Psoas muscle (tissue), 8 donors: ENCODE measurements around the gene GRID2IP. TPM values are rescaled to one million over a fixed set of nuclear protein-coding genes. Genes with fewer than 3 reads are reported as not detected.

Source experiments
- ATAC-seq, 4 donors: fragments of 200-7000 bp; cut with Tn5 transposase; one replicate each; pipeline ENCODE4 v1.9.1; 2020; ENCODE audit warnings: moderate library complexity in 3 of 4, mild to moderate bottlenecking in 2 of 4
- DNase-seq, 2 donors: peaks; one replicate each; pipeline ENCODE4 v3.0.0-alpha.2; 2020
- H3K27ac ChIP-seq: fragments of 200-600 bp; one replicate; pipeline ENCODE4 v1.8.0; 2022
- H3K27me3 ChIP-seq, 3 donors: fragments of 200-600 bp in 1 of 3; one replicate each; pipeline versions ENCODE4 v1.6.1 to v1.8.0; 2013 to 2022; ENCODE audit warnings: low read length in 2 of 3, mild to moderate bottlenecking in 2 of 3, moderate library complexity in 1 of 3; ENCODE audit not compliant: insufficient read depth in 3 of 3
- H3K36me3 ChIP-seq, 2 donors: fragments of 200-600 bp in 1 of 2; one replicate each; pipeline versions ENCODE4 v1.6.1 to v1.8.0; 2013 to 2022; ENCODE audit warnings: low read depth in 1 of 2, mild to moderate bottlenecking in 1 of 2, moderate library complexity in 1 of 2; ENCODE audit not compliant: insufficient read depth in 1 of 2
- H3K4me1 ChIP-seq: fragments of 200-600 bp; one replicate; pipeline ENCODE4 v1.8.0; 2022
- H3K4me3 ChIP-seq: fragments of 200-600 bp; one replicate; pipeline ENCODE4 v1.8.0; 2022; ENCODE audit warnings: mild to moderate bottlenecking
- H3K9me3 ChIP-seq: fragments of 200-600 bp; one replicate; pipeline ENCODE4 v1.8.0; 2022
- CTCF ChIP-seq: fragments of 200-600 bp; IDR thresholded peaks from one replicate; pipeline ENCODE4 v1.8.0; 2022; ENCODE audit warnings: antibody characterized with exemption
- WGBS, 3 donors: extraction: QIAGEN DNeasy Blood & Tissue Kit; methylation state at CpG; one replicate each; pipeline versions ENCODE4 v1.1.6 to v1.1.7; 2013; 5-methylcytosine and 5-hydroxymethylcytosine counted together
- intact Hi-C, 2 donors: fragments of 100-400 bp; cut with DNase I; formaldehyde crosslinking; loops; one replicate each; pipeline versions ENCODE4 v1.11.0 to v1.14.2; 2022
- polyA plus RNA-seq, 3 donors: library from polyadenylated mRNA; stranded (reverse); fragments of 200-250 nt; gene quantifications; one replicate each; pipeline ENCODE4 v1.2.3, GENCODE V29; 2013
- total RNA-seq, 4 donors: library from RNA; stranded (reverse); fragmentation: NEBNext Ultra II Directional in 2 of 4; extraction: Animal tissue kit (Norgen Biotek cat#: 25700) in 2 of 4; gene quantifications; one replicate each; pipeline versions ENCODE4 v1.2.1 to v1.2.4, GENCODE V29; 2021 to 2023
- donor health status: healthy with polysubstance abuse.
- donor health status: DM: no; HTN: no; CAD: no; lungs with moderate emphysema.
- donor health status: Bipolar disorder and iron deficiency.
- donor health status: healthy.
- donor health status: DM: yes; HTN: yes; CAD: no.
- donor health status: DM: no; HTN: no; CAD: no.
- donor health status: DM: no; HTN: no; CAD: no.
- donor health status: DM: yes; HTN: yes; CAD: no.

GRID2IP gene
- total and polyA plus RNA-seq, 7 donors, result 0.01 to 0.06 (median 0.03) TPM; not detected in 4

- intact Hi-C loops, result no loop called here
- DNase-seq, result no peak
- Histone ChIP-seq H3K4me3 (no peak overlapping the region), H3K27ac (peak overlapping the region; percentile 91), H3K27me3 (no peaks in the 10 kb centered on the region), H3K4me1 (peaks cover 28% of the 10 kb centered on the region), H3K36me3 (peaks cover 0 to 19% of the 10 kb centered on the region in 2 donors), H3K9me3 (no peaks in the 10 kb centered on the region)
- 83 to 87% (median 86%) methylated on average over 16 of the region's 16 CpGs for WGBS, 3 donors
- TF ChIP-seq CTCF, result no peak
- no peak for ATAC-seq
These were observed 102.2 kb downstream of the GRID2IP start for GRCh38 chr7:6448943-6449543.

DNA sequence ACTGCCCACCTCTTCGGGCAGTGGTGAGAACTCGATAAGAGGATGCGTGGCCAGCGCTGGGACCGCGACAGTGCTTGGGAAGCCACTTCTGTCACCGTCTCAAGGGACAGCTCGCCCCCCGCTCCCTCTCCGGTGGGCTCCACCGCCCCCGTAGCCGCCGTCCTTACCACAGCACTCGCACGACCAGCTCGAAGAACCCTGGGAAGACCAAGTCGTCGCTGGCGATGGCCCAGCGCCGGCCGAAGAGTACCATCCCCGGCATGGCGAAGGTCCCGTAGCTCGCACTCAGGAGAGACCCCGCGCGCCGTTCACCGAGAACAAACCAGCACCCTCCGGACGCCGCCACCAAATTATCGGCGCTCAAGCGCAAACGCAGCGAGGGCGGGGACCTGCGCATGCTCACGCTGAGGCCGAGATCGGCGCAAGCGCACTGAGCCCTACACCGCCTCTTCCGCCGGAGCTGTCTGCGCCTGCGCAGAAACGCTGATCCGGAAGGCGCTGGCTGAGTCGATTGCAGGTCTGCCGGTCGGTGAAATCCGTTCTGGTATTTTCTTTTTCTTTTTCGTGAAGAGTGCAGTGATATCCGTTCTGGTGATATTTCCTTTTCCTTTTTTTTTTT lies 103.6 kb downstream of the GRID2IP start, which contains the start of gene DAGLB:
DAGLB (minus strand) TSS at position 374 of the 619 bp plus-strand sequence; CDS start at position 262, 112 bp downstream.
- no peak for TF ChIP-seq CTCF
- Histone ChIP-seq H3K27me3 (no peaks in the 10 kb centered on the region), H3K36me3 (peaks cover 3 to 28% of the 10 kb centered on the region in 2 donors), H3K4me1 (peaks cover 38% of the 10 kb centered on the region), H3K9me3 (no peaks in the 10 kb centered on the region), H3K27ac (peak within 1 kb of the TSS; percentile 91), H3K4me3 (peak within 1 kb of the TSS; percentile 97)
- WGBS, 3 donors, result 0 to 1% (median 0%) methylated on average over 56 to 61 of the region's 61 CpGs
- intact Hi-C loops, result no loop called here
- peak; percentile 93 to 98 for DNase-seq
- ATAC-seq, result peak; percentile 81 to 91 (median 85)

Other genes with a start within 250 kb of the GRID2IP start
- 10 to 100 TPM; 24.9 to 44.2 (median 32.8) TPM for gene FAM220A, start 202.5 kb downstream of the GRID2IP start, total RNA-seq
- gene FAM220A, start 202.5 kb downstream of the GRID2IP start, polyA plus RNA-seq, result 100 to 1,000 TPM in 1 of 3 donors, 10 to 100 TPM in 2; 12.6 to 108 (median 31.8) TPM
- 100 to 1,000 TPM; 141 to 189 (median 175) TPM for gene RAC1, start 176.9 kb downstream of the GRID2IP start, total RNA-seq
- 100 to 1,000 TPM; 167 to 284 (median 238) TPM for gene RAC1, start 176.9 kb downstream of the GRID2IP start, polyA plus RNA-seq
- 10 to 100 TPM in 3 of 4 donors, 1 to 10 TPM in 1; 9.2 to 16.8 (median 12.8) TPM for gene DAGLB, start 103.5 kb downstream of the GRID2IP start, total RNA-seq
- 10 to 100 TPM; 10.6 to 23.8 (median 12.1) TPM for gene DAGLB, start 103.5 kb downstream of the GRID2IP start, polyA plus RNA-seq
- 10 to 100 TPM; 29.6 to 47.9 (median 42.6) TPM for gene KDELR2, start 67.3 kb downstream of the GRID2IP start, total RNA-seq
- gene KDELR2, start 67.3 kb downstream of the GRID2IP start, polyA plus RNA-seq, result 10 to 100 TPM; 31.9 to 69.7 (median 51.5) TPM
- 10 to 100 TPM; 46.7 to 60.1 (median 56.1) TPM for gene ZDHHC4, start 26.0 kb upstream of the GRID2IP start, total RNA-seq
- gene ZDHHC4, start 26.0 kb upstream of the GRID2IP start, polyA plus RNA-seq, result 100 to 1,000 TPM in 1 of 3 donors, 10 to 100 TPM in 2; 60.0 to 112 (median 78.1) TPM
- 10 to 100 TPM; 14.1 to 26.3 (median 21.3) TPM for gene INTS15, start 38.6 kb upstream of the GRID2IP start, total RNA-seq
- gene INTS15, start 38.6 kb upstream of the GRID2IP start, polyA plus RNA-seq, result 10 to 100 TPM; 20.3 to 46.0 (median 25.6) TPM
- 10 to 100 TPM in 3 of 4 donors, 1 to 10 TPM in 1; 7.0 to 10.5 (median 10.4) TPM for gene ZNF853, start 64.1 kb upstream of the GRID2IP start, total RNA-seq
- gene ZNF853, start 64.1 kb upstream of the GRID2IP start, polyA plus RNA-seq, result 1 to 10 TPM; 4.4 to 7.8 (median 6.7) TPM
- 10 to 100 TPM; 13.9 to 21.7 (median 19.2) TPM for gene ZNF316, start 85.9 kb upstream of the GRID2IP start, total RNA-seq
- gene ZNF316, start 85.9 kb upstream of the GRID2IP start, polyA plus RNA-seq, result 10 to 100 TPM in 2 of 3 donors, 1 to 10 TPM in 1; 9.4 to 17.8 (median 12.7) TPM
- gene ZNF12, start 155.5 kb upstream of the GRID2IP start, total RNA-seq, result 10 to 100 TPM in 2 of 4 donors, 1 to 10 TPM in 2; 7.6 to 13.6 (median 11.0) TPM
- 10 to 100 TPM in 1 of 3 donors, 1 to 10 TPM in 2; 5.1 to 13.5 (median 7.7) TPM for gene ZNF12, start 155.5 kb upstream of the GRID2IP start, polyA plus RNA-seq
- gene RSPH10B2, start 202.6 kb upstream of the GRID2IP start, total RNA-seq, result under 1 TPM; 0.20 to 0.79 (median 0.59) TPM
- under 1 TPM in 2 of 3 donors, not detected in 1; 0.13 to 0.27 TPM for gene RSPH10B2, start 202.6 kb upstream of the GRID2IP start, polyA plus RNA-seq